ENCODE data around the gene CHD6.

The CHD6 gene

DNA sequence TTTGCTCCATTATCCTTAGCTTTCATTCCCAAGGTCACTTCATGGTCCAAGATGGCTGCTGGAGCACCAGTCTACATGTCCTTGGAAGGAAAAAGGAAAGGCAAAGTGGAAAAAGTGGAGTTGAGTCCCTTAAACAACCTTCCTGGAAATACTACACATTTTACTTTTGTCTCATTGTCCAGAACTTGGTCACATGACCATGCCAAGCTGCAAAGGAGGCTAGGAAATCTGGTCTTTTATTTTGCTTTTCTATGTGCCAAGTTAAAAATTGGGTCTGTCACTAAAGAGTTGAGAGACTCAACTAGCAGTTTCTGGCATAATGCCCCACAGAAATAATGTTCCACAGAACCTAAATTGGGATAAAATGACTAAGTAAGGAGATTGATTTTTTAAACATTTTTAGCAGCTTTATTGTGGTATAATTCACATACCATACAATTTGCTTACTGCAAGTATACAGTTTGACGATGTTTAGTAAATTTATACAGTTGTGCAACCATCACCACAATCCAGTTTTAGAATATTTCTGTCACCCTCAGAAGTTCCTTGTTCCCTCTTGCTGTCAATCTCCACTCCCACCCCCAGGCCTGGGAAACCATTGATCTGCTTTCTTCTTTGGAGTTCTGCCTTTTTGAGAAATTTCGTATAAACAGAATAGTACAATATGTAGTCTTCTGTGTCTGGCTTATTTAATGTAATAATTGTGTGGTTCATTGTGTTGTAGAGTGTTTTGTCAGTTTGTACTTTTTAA is 5.6 kb upstream of the CHD6 start:
- DNase-seq (ENCODE audit: low read depth in 1 of 2, low spot score in 1 of 2) = no peak

DNA sequence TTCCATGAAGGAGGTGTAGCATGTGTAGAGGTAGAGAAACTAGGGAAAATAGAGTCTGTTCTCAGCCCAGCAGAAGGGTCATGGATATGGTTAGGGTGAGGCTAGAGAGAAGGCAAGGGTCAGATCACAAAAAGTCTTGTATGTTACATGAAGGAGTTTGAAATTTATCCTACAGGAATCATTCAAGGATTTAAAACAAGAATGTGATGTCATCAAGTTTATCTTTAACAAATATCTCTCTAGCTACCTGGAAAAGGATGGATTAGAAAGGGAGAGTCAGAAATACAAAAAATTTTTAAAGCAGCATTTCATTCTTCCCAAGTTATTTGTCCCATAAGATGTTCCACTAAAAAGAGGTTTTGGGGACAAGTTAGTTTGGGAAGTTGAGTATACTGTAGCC is 4.4 kb upstream of the CHD6 start:
- DNase-seq (ENCODE audit: low read depth in 1 of 2, low spot score in 1 of 2) = no peak

DNA sequence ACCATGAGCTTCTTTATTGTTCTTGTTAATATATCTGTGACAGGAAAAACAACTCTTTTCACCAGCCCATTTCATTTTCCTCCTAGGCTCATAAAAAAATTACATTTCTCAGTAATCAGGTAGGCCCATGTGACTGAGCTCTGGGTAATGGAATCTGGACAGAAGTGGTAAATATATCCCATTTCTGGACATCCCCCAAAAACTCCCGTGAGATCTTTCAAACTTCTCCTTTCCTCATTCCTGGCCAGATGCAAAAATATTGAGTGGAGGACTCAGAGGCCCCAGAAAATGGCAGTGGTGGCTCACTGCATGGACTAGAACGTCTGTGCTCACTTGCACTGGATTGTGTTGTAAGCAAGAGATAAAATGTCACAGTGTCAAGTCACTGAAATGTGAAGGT is 3.8 kb upstream of the CHD6 start:
- DNase-seq (ENCODE audit: low read depth in 1 of 2, low spot score in 1 of 2) = no peak

DNA sequence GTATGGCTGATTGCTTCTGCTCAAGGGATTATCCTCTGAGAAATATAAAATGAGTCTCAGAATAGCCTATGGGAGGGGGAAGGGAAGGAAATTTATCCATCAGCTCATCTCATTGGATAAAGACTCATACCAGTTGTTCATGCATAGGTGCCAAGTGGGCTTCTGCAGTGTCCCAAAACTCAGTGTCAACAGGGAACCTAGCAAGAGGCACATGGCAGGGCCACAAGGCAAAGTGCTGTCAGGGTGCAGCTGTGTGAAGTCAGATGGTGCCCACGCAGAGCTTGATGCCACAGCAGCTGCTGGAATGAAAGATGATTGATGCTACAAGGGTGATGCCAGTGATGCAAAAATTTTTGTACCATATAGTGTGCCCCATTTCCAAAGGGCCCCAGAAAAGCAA is 3.2 kb upstream of the CHD6 start:
- DNase-seq (ENCODE audit: low read depth in 1 of 2, low spot score in 1 of 2) = no peak

DNA sequence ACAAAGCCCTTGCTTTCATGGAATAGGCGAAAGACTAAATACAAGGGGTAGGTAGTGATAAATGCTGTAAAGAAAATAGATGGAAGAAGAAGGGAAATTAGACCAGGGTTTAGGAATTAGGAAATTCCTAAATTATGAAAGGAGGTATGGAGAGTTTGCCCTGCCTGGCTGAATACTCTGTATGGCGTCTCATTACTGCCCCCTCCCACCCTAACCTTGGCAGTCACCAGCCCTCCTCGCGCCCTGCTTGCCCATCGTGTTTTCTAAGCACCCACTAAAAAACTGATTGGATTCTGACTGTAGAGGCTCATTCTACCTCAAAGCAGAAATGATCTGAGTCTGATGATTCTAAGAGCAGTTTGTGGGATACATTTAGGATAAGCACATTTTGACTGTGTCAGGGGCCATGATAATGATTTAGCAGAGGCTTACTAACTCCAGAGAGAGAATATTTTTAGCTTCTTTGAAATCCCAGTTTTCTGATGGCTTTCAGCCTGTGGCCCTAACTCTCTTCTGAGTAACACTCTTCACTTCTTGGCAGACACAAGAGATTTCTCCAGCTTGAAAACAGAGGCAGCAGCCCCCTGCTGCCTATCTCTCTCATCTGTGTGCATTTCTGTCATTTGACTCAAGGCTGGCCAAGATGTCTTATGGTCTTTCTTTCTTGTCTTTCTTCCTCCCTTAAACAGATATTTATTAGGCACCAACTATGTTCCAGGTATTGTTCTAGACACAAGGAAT is 1.4 kb upstream of the CHD6 start:
- no peak for DNase-seq (ENCODE audit: low read depth in 1 of 2, low spot score in 1 of 2)

DNA sequence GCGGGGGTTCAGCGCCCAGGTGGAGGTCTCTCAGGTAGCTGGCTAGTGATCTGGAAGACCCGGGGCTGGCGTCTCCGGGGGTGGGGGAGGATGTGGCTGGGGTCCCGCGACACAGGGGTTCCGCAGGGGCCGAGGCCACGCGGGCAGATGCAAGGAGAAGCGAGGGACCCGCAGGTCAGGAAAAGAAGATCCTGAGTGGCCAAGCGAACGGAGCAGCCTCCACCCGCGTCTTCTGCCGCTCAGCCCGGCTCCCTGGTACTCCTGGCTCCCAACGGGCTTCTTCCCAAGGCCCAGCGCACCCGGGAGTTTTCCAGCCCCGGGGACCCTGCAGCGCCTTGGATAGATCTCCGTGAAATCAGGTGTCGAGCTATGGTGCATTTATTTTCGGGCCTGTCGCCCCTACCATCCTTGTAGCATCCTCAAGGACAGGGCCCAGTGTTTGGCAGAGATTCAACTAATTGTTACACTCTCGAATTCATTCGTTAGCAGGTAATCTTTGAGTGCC is 682 bp upstream of the CHD6 start:
- DNase-seq (ENCODE audit: low read depth in 1 of 2, low spot score in 1 of 2) = no peak

DNA sequence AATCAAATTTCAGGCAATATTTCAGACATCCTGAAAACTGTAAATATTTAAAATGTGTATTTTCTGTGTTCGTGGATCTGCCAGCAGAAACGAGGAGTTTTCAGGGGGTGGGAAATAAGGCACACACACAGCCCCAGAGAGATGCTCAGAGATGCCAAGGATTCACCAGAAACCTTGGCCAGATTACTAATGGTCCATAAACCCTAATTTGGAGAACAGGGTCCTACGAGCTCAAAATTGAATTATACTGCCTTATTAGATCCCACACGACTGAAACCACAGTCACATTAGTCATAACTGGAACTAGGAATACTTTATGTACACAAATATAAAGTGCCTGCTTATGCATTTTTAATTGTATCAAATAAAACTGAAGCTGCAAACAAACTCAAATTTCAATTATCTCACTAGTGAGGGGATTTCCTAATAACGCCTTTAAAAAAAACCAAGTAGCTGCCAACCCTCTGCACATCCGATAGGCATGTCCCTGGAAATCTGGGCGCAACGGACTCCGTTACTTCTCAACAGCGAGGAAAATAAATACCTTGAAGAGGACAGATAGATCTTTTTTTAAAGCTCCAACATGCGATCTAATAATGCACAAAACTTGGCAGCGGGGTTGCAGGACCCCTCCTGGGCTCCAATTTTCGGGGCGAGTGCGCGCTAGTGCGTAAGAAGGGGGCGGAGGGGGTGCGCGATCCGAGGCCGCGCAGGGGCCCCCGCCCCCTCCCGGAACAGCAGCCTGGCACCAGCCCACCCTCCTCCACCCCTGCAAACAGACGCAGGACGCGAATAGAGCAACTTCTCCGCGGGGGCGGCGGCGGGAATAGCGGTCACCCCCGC is 897 bp downstream of the CHD6 start:
- DNase-seq (ENCODE audit: low read depth in 1 of 2, low spot score in 1 of 2) = peak; percentile 9 to 17

DNA sequence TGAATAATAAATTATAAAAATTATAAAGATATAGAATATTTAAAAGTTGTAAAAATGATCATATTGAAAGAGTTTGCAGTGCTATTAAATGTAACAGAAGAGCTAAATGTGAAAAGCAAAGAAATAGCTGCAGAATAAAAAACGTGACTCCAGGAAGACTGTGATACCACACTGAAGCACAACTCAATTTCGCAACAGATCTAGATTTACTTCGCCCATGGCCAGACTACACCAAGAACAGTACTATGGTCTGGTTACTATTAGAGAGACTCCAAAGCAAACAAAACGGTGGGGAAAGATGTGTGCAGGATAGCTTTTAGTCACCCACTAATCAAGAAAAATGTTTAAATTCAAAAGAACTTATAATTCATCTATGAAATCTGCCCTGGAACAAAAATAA is 1.9 kb downstream of the CHD6 start:
- DNase-seq (ENCODE audit: low read depth in 1 of 2, low spot score in 1 of 2) = no peak

DNA sequence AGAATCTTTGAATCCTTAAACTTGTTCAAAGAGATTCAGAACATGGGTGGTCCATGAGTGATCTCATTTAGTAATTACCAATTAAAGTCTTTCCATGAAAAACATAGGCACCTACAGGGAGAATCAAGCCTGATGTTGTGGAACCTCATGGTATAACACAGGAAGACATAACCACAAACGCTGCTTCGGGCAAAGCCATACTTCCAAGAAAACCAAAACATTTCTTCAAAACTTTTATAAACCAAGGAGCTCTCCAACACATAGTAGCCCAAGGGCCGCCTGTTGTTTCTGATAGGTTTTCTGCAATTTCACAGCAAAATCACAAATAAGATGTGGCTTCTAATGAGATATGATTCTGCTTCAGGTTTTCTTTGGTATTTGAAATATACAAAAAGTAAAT is 2.5 kb downstream of the CHD6 start:
- DNase-seq (ENCODE audit: low read depth in 1 of 2, low spot score in 1 of 2) = no peak

DNA sequence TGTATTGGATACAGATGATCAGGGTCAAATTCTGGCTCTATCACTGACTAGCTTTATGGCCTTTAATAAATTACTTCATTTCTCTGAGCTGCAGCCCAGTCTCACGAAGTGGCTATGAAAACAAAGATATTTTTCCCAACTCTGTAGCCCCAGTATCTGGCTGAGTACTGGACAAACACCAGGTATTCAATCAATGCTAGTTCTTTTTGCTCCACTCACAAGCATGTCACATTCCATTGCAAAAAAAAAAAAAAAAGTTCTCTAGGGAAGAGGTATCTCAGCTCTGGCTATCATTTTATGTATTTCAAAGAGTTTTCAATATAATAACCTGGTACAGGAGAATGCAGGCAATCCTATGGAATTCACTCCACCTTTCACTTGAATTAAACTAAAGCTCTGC is 3.1 kb downstream of the CHD6 start:
- no peak for DNase-seq (ENCODE audit: low read depth in 1 of 2, low spot score in 1 of 2)

DNA sequence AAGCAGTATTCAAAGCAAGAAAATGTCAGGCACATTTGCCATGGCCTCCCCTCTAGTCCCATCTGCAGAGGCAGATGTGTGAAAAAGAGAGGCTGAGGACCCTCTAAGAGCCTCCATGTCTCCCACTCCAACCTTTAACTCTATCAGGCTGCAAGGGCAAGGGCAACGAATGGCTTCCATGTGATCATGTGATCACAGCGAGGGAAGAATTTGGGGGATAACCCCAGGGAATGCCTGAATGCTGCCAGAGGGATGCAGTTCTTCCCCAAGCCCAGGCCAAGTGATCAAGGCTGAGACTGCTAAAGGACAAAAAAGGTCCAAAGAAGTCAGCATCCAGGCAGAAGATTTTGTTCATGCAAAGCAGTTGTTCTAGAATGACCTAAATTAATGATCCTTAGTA is 4.9 kb downstream of the CHD6 start:
- DNase-seq (ENCODE audit: low read depth in 1 of 2, low spot score in 1 of 2) = no peak

DNA sequence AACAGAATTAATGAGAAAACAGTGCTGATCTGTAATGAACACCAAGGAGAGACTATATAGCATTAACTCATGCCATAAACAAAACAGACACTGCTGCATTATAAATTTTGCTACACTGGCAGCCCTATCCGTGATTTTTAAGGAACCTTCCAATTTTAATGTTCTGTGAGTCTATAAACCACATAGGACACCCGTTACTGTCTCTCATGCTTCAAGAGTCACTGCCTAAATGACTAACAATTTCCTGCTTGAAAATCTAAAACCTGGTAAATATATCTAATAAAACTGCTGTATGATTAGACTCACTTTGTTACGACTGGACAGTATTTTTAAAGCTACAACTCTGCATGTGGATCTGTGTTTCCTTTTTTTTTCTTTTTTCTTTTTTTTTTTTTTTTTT is 8.7 kb downstream of the CHD6 start:
- no peak for DNase-seq (ENCODE audit: low read depth in 1 of 2, low spot score in 1 of 2)

DNA sequence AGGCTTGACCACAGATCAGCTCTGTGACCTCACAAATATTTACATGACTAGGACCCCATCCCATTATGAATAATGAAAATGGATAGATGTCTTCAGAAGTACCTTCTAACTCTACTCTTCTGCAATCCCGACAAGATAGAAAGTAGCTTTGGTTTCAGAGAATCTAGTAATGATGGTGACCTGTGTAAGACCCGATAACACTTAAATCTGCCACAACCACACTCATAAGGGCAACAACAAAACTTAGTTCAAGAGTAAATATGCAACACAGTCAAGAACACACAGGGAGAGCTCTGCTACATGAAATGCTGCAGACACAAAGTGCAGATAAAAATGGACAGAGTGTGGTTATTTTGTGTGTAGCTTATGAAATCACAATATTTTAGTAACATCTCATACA is 9.6 kb downstream of the CHD6 start:
- no peak for DNase-seq (ENCODE audit: low read depth in 1 of 2, low spot score in 1 of 2)

DNA sequence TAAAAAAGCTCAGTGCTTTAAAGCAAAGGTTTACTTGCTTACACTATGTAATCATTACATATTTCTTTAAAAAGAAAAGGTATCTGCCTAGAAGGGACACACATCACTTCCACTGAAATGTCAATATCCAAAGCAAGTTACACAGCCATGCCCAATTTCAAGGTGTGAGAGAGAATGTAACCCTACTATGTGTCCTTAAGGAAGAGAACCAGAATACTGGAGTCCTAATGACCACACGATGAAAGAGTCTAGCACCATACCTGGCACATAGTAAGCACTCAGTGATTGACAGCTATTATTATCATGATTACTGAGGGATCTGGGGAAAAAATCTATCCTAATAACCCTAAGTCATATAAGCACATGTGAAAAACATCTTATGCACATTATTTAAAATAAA is 10.4 kb downstream of the CHD6 start:
- DNase-seq (ENCODE audit: low read depth in 1 of 2, low spot score in 1 of 2) = no peak

DNA sequence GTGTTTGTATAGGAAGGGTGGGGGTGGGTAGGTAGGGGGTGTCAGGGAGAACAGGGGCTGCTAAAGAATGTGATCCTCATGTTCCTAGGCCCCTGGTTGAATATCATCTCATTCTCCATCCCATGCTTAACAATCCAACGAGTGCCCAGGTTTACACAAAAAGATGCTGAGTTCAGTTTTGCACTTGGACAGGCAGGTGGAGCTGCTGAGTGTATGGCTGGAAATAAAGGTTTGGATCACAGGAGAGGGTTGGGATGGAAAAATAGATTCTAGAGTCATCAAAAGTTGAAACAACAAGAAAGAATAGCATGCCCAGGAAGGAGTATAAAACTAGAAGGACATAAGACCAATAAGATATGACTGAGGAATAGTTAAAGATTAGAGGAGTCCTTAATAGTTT is 14.2 kb downstream of the CHD6 start:
- no peak for DNase-seq (ENCODE audit: low read depth in 1 of 2, low spot score in 1 of 2)

DNA sequence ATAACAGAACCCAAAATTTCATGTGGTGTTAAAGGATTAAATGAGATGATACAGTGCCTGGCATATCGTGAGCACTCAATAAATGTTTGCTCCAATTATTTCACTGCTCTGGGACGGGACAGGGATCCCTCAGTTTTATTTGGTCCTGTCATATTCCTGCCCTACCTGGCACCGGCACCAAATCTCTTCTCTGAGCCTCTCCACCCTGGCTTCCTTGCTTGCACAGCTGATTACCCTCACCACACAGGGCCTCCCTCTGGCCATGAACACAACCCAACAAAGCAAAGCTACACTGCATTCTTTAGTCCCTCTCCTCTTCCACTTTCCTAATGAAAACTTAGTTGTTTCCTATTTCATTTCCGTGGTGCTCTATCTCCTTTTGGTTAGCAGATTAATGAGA is 16.4 kb downstream of the CHD6 start:
- DNase-seq (ENCODE audit: low read depth in 1 of 2, low spot score in 1 of 2) = no peak

DNA sequence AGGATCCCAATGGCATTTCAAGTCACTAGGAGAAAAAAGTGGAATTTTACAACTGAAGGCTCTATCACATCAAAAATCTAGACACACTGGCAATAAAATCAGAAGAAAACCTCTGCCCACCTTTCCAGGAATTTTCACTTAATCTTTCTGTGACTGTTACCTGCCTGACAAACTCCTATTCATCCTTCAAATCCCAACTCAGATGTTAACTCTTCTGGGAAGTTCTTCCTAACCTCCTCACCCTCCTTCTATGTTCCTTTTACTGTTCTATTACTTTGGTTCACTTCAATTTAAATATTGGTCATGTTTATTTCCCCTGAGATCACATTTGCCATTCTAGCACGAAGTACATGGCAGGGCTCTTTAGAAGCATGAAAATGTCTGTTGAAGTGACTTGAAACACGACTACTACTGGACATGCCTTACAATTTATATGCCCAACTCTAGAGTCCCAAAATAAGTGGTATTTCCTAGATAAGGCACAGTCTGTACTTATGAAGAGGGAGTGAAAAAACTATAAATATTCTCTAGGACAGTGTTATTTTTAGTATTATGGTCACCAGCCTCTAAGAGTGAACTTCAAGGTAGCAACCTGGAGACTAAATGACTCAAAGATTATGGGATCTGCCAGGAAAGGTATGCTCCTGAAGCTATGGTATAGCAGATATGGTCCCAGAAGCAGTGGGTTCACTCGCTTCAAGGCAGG is 17.1 kb downstream of the CHD6 start:
- DNase-seq (ENCODE audit: low read depth in 1 of 2, low spot score in 1 of 2) = no peak

DNA sequence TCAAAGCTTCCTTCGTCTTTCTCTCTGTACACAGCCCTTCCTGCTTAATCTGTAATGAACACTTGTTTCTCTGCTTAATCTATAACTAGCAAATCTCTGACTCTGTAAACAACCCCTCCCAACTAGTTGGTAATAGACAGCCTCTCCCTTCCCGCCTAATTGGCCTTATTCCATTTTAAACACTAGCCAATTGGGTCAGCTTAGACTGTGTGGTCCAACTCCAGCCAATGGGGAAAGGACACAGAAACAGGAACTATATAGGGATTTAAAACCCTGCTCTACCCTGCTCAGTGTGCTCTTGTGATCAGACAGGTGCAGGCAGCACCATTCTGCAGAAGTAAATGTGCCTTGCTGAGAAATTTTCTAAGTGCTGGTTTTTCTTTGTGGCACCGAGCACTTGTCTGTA is 18.5 kb downstream of the CHD6 start:
- no peak for DNase-seq (ENCODE audit: low read depth in 1 of 2, low spot score in 1 of 2)

DNA sequence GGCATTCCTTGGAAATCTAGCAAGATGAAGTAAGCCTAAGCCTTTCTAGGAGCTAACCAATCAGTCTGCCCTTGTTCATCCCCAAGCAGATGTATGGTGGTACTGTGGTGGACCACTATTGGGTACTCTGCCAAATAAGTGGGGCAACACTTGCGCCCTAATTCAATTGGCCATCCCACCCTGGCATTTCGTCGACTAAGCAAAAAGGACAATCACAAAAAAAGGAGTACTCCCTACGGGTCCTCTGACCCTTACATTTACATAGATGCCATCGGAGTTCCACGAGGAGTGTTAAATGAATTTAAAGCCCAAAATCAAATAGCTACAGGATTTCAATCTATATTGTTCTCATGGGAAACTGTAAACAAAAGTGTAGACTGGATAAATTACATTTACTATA is 19.5 kb downstream of the CHD6 start:
- DNase-seq (ENCODE audit: low read depth in 1 of 2, low spot score in 1 of 2) = no peak

DNA sequence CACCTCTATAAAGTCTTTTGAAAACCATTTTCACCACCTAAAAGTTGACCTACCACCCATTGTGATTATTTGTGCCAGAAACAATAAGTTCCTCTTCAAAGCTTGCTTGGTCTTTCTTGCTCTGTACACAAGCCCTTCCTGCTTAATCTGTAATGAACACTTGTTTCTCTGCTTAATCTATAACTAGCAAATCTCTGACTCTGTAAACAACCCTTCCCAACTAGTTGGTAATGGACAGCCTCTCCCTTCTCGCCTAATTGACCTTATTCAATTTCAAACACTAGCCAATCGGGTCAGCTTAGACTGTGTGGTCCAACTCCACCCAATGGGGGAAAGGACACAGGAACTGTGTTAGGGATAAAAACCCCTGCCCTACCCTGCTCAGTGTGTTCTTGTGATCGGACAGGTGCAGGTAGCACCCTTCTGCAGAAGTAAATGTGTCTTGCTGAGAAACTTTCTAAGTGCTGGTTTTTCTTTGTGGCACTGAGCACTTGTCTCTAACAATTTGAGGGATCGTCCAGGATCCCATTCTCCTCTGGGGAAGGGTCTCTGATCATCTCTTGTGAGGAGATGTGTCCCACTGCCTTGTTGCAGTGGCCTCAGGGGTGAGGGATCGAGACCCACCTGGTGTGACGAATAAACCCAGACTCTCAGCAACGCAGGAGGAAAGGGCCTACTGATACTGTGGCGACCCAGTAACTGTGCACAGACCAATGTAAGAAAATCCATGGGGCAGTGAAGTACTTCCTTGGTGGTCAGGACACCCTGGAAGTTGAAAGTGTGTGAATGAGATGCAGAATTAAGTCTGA is 23.5 kb downstream of the CHD6 start:
- DNase-seq (ENCODE audit: low read depth in 1 of 2, low spot score in 1 of 2) = no peak

All from activated T-helper 1 cell treated with anti-CD3 and anti-CD28 coated beads, Interleukin-2, amount 50 U/mL, for 16 hours (primary cell).